NCI-H446 treated with DMSO at 0.1 percent for 48 hours (cell line): ENCODE data around the gene PRKN.

Experiments
- DNase-seq: peaks from one replicate; lab custom pipeline; 2025; lab: John Stamatoyannopoulos, UW

The PRKN gene

DNA sequence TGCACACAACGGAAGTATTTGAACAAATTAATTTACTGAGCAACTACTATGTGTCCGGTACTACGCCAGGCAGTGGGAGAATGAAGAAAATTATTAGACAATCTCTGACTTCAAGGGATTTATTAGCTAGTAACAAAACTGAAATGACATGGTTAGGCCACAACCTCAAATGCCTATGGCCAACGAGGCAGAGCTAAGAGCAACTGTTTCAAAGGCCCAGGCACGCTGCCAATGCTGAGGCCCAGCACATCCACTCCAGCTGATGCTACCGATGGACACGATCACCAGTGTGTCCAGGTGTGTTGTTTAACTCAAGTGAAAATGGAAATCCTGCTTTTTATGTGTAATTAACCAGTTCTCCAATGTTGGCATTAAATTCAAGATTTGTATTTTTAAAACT lies 420.9 kb downstream of the PRKN start:
- no peak for DNase-seq

DNA sequence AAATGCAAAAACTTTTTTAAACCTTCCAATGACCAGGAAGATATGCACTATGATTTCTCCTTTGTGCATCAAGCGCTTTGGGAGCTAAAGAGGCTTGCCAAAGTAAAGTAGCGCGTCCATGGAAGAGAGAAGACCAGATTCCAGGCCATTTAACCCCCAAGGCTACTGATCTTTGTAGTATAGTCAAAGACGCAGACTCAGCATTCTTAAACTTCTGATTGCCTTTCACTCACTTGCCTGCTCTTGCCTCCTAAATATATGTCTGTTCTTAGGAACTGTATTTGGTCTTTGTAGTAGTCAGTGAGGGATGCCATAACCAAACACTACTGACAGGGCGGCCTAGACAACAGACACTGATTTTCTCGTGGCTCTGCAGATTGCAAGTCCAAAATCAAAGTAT lies 426.4 kb downstream of the PRKN start:
- no peak for DNase-seq

- DNase-seq: no peak
Observed at GRCh38 chr6:162294029-162294428, 433.5 kb downstream of the PRKN start.

DNA sequence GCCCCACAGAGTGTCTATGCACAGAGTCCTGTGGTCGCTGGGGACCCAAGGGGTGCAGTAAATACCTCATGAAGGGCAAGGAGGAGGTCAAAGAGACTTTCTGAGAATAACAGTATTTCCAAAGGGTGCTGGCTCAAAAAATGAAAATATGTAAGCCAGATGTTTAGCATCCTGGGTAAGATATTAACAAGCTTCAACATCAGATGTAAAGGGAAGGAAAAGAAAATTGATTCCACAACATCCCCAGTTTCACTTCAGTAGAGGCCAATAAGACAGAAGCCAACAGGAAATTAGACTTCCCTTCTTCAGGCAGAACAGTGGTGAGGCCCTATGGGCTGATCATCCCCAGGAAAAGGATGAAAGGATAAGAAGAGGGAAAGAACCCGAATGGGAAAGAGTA lies 434.7 kb downstream of the PRKN start:
- DNase-seq: no peak

DNA sequence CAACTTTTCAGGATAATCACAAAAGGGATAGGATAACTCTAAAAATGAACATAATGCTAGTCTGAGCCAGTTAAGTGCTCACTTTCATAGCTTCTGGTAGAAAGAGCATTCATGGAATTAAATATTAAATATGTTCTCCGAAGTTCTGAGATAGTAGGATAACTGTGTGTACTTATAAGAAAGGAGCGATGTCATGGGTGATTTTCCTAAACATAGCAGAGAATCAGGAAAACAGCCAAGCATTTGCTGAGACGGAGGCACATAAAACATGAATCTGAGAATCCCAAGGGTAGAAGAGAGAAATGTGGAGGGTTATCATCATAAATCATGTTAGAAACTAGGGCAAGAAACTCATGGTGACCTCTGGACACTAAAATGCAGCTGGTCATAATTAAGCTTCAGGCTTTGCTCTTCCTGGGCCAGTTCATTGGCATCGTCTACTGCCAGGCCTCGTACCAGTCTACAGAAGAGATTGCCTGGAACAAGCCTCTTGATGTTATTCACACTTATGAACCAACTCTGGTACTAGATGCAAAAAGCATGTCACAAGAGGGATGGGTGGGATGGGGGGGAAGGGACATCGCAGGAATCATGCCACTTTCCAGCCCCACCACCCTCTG lies 436.6 kb downstream of the PRKN start:
- DNase-seq: no peak

GRCh38 chr6:162289972-162290371 lies 437.6 kb downstream of the PRKN start:
- DNase-seq: no peak

GRCh38 chr6:162273986-162274385 lies 453.6 kb downstream of the PRKN start:
- no peak for DNase-seq

DNA sequence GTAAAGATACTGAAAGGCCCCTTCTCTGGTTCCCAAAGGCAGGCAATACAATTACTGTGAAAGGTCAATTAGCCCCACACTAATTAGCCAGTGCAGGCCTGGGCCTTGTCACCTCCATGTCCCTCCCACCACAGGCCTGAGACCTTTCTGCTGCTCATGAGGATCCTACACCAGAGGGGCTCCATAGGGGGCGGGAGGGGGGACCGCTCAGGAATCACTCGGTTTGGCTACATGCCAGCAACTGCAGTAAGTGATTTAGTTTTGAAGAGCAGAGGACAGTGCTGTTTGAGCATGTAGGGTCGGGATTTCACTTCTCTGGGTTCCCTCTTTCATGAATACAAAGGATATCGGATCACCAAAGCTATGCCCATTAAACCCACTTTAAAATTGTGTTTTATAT lies 455.6 kb downstream of the PRKN start:
- no peak for DNase-seq

GRCh38 chr6:162270966-162271365 lies 456.6 kb downstream of the PRKN start:
- DNase-seq: no peak

DNA sequence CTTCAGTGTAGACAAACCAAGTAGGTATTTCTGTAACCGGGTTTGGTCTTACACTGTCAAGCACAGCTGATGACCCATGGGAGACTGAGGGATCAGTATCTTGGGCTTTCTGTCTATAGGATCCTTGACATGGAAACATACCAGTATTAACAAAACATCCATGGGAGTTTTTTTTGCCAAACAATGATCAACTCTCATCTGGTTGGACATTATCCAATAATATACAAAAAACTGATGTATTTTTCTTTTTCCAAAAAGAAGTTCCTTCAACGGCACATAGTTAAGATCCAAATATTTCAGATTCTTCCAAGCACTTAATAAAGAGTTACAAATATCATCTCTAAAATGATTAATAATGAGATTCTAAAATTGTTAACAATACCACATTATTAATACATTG lies 459.9 kb downstream of the PRKN start:
- no peak for DNase-seq

GRCh38 chr6:162267126-162267525 lies 460.4 kb downstream of the PRKN start:
- no peak for DNase-seq

- no peak for DNase-seq
Observed at GRCh38 chr6:162264581-162264980, 463.0 kb downstream of the PRKN start.

- DNase-seq: no peak
Observed at GRCh38 chr6:162262466-162263196, 464.9 kb downstream of the PRKN start.

- no peak for DNase-seq
Observed at GRCh38 chr6:162261598-162261997, 466.0 kb downstream of the PRKN start.

DNA sequence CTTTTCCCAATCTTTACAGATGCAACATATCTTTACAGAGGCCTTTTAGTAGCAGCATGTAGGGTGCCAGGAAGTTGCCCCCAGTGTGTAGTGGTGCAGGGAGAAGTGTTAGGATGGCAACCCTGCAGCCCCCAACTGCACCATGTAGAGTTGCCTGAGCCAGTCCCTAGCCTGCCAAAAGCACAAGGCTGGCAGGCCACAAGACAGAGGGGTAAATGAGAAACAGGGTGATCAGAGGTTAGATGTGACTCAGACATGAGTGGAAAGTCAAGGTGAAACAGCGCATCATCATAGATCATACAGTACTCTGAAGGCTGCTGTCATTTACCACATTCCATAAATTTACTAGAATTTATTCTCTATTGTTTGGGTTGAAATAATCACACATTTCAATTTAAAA lies 467.5 kb downstream of the PRKN start:
- no peak for DNase-seq

DNA sequence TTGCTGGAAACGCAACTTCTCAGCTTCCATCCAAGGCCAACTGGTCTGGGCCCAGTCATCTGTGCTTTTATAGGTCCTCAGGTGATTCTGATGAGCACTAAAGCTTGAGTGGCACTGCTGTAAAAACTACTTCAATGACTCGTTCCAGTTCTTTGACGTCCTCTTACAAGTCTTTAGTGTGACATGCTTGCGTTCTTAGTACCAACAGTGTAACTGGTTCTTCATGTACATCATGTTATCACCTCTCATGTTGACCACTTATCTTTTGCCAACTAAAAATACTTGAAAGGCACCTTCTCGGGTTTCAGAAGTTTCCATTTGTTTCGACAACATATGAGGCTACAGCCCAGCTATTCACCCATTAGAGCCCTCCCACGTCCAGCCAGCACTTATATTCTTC lies 468.9 kb downstream of the PRKN start:
- no peak for DNase-seq

DNA sequence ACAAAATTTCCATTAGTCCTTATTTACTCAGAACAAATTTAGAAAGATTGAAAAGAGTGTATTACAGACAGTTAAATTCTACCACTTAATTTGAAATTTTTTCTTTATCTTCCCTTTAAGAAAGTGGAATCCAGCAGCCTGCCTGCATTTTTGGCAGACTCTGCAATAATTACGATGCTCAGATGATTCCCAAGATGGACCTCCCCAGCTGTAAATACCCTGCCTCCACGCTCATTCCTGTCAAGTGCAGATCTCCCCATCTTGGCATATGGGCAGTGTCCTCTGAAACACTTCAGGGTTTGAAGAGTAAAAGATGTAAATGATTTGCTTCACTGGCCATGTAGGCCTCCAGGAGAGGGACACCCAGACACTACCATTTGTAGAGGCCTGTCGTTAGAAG lies 471.2 kb downstream of the PRKN start:
- DNase-seq: no peak

DNA sequence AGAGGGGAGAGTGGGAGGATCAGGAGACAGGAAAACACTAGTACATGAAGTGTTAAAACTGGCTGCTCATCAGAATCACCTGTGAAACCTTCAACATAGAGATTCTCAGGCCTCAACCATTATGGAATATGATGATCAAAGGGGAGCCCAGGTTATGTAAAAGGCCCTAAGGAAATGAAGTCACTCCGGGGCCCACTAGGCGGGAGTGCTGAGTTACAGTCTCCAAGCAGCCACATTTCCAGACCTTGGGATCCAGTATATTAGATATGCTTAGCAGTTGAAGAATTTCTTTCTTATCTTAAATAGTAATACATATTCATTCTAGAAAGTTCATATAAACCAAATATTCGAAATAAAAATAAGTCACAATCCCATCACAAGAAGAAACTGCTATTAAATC lies 476.3 kb downstream of the PRKN start:
- no peak for DNase-seq

DNA sequence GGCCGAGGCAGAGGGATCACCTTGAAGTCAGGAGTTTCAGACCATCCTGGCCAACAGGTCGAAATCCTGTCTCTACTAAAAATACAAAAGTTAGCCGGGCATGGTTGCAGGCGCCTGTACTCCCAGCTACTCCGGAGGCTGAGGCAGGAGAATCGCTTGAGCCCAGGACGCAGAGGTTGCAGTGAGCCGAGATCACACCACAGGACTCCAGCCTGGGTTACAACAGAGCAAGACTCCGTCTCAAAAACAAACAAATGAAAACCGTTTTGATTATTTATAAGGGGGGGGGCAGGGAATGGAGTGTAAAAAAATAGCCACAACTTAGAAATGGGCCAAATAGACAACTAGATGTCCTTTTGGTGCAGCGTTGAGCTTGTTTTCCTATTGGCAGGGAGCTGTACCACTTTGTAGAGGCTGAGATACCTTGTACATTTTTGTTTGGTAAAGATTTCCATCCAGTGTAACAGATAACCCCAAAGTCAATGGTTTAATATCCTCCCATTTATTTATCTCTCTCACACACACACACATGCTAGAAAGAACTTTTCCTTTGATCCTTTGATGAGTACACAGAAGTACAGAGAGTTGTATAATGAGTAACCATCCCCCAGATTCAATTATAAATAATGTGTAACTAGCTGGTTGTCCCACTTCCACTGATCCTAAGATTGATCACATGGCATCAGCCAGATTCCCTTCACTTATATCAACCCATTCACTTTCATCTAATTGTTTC lies 477.5 kb downstream of the PRKN start:
- no peak for DNase-seq

- no peak for DNase-seq
Observed at GRCh38 chr6:162245830-162246420, 481.6 kb downstream of the PRKN start.

- DNase-seq: no peak
Observed at GRCh38 chr6:162244031-162244430, 483.5 kb downstream of the PRKN start.

DNA sequence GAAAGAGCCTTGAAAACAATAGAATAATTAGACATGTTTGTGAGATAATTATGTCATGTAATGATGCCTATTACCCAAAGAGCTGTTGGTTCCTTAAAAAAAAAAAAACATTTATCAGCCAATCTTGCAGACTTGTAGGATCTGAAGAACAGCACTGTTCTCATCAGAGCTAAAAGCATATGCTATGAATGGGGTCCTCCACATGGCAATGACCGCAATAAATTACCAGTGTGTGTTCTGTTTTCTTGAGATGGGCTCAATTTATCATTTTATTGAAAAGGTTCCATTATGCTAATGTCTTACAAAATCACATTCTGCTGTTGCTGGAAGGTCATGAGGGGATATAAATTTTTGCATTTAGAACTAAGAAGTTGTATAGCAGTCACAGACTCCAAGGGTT lies 484.7 kb downstream of the PRKN start:
- DNase-seq: no peak

DNA sequence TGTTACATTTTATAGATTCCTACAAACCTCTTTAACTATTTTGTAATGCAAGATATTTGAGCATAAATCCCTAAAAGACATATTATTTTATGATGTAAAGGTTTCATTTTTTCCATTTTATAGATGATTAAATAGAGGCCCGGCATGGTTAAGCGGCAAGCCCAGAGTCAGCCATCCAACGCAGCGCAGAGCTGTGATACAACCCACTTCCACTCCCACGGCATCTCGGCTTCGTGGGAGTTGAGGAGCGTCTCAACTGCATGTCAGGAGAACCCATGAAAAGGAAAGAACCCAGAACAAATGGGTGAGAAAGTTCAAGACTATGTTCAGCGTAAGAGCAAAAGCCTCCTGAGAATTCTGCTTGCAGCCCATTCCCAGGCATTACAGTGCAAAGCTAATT lies 488.2 kb downstream of the PRKN start:
- no peak for DNase-seq
